IMR-90 (cell line): ENCODE results near the gene CYP27B1. TPM values are rescaled to one million over a fixed set of nuclear protein-coding genes. Genes with fewer than 3 reads are reported as not detected.

Experiments used
- BHLHE40 ChIP-seq: fragments of 150-350 bp; IDR thresholded peaks from 2 replicates; pipeline ENCODE4 v1.6.1; 2016; ENCODE audit warnings: mild to moderate bottlenecking, low read depth, low read length
- RCOR1 ChIP-seq: IDR thresholded peaks from 2 replicates; pipeline ENCODE4 v1.6.1; 2012; ENCODE audit warnings: mild to moderate bottlenecking, low read length, improper control_type of control experiment; ENCODE audit not compliant: insufficient replicate concordance
- polyA plus RNA-seq, 3 experiments: library from polyadenylated mRNA; depleted of rRNA; stranded (reverse); fragments of >200 nt; gene quantifications; 2 replicates each; pipeline ENCODE4 v1.2.3, GENCODE V29; 2012; ENCODE audit warnings: low replicate concordance in 1 of 3
- total RNA-seq: library from RNA; depleted of rRNA; stranded (reverse); fragments of >200 nt; gene quantifications from 2 replicates; pipeline ENCODE4 v1.2.3, GENCODE V29; 2012
- TF ChIP-seq, protein P1 (sequence below): conservative IDR thresholded peaks from 2 replicates; pipeline ENCODE4 v1.5.1; 2012; ENCODE audit warnings: mild to moderate bottlenecking, low read depth, low read length, improper control_type of control experiment

Gene CYP27B1
- total and polyA plus RNA-seq, 2 of the 4 experiments (the other 2 are of a cell fraction): 0.36 to 1.3 TPM

DNA sequence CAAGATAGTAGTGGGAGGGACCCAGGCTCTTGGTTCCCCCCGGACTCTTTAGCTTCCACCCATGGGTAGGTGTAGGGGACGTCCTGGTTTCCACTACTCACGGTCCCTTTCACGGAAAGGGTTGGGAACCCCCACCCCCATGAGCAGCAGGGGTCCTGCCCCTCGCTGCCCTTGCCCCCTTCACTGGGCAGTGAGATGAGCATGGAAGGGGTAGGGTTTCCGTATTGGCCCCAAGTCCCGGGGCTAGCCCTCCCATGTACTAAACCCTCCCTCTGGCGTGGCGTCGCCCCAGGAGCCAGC lies 41.1 kb downstream of the CYP27B1 start (continued):
- TF ChIP-seq BHLHE40 (no peak), RCOR1 (no peak)
- TF ChIP-seq, protein P1, sequence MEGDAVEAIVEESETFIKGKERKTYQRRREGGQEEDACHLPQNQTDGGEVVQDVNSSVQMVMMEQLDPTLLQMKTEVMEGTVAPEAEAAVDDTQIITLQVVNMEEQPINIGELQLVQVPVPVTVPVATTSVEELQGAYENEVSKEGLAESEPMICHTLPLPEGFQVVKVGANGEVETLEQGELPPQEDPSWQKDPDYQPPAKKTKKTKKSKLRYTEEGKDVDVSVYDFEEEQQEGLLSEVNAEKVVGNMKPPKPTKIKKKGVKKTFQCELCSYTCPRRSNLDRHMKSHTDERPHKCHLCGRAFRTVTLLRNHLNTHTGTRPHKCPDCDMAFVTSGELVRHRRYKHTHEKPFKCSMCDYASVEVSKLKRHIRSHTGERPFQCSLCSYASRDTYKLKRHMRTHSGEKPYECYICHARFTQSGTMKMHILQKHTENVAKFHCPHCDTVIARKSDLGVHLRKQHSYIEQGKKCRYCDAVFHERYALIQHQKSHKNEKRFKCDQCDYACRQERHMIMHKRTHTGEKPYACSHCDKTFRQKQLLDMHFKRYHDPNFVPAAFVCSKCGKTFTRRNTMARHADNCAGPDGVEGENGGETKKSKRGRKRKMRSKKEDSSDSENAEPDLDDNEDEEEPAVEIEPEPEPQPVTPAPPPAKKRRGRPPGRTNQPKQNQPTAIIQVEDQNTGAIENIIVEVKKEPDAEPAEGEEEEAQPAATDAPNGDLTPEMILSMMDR: no peak
